ENCODE results near the gene M1AP.
A peak's percentile ranks its signal among the peaks of the same experiment; 100 is the strongest.

Gene M1AP

GRCh38 chr2:74536166-74536950 is 111.8 kb downstream of the M1AP start:
- no peak overlapping the region for H3K9ac ChIP-seq (ENCODE audit: low read depth, low read length, poor library complexity)
- WGBS, 2 donors (ENCODE audit: extremely low coverage in 2 of 2, insufficient read length in 2 of 2, insufficient replicate concordance in 1 of 2): no CpG with 5 or more reads among the region's 23 CpGs
- no peak overlapping the region for H2BK12ac ChIP-seq (ENCODE audit: low read length)
- no peak overlapping the region for H3K18ac ChIP-seq (ENCODE audit: low read length)
- H3K4me2 ChIP-seq (ENCODE audit: insufficient read depth, low read length, poor library complexity, severe bottlenecking): no peak overlapping the region
- no peaks in the 10 kb centered on the region for H3K79me1 ChIP-seq (ENCODE audit: low read depth, low read length)
- H3K4me3 ChIP-seq (ENCODE audit: low read length in 2 of 2): no peak overlapping the region
- no peak for DNase-seq (ENCODE audit: low spot score)
- H3K9me3 ChIP-seq (replicated peaks in 1 of 2; ENCODE audit: control insufficient read depth in 2 of 2, insufficient read depth in 1 of 2, low read depth in 1 of 2, low read length in 2 of 2): no peaks in the 10 kb centered on the region
- H3K4ac ChIP-seq (ENCODE audit: low read length): no peak overlapping the region
- H3K27me3 ChIP-seq (ENCODE audit: control insufficient read depth in 3 of 3, insufficient read depth in 3 of 3, low read depth in 1 of 3, low read length in 3 of 3): no peaks in the 10 kb centered on the region
- H3K23ac ChIP-seq (ENCODE audit: low read depth, low read length, poor library complexity): no peak overlapping the region
- peak overlapping the region; percentile 21 for H4K8ac ChIP-seq (ENCODE audit: low read depth, low read length)
- peaks cover 14 to 48% of the 10 kb centered on the region in 2 donors for H3K36me3 ChIP-seq (replicated peaks in 1 of 2; ENCODE audit: control insufficient read depth in 2 of 2, insufficient read depth in 2 of 2, low read length in 2 of 2)
- no peak overlapping the region for H2AFZ ChIP-seq (ENCODE audit: low read length)
- no peak overlapping the region for H2BK15ac ChIP-seq (ENCODE audit: low read length)
- peak overlapping the region; percentile 32 for H2BK5ac ChIP-seq (ENCODE audit: low read length)
- no peak overlapping the region for H4K91ac ChIP-seq (ENCODE audit: low read depth, low read length, poor library complexity)
- no peak overlapping the region for H3K27ac ChIP-seq (replicated peaks; ENCODE audit: low read length)
- H2BK120ac ChIP-seq (ENCODE audit: low read depth, low read length): no peak overlapping the region
- H3K14ac ChIP-seq (ENCODE audit: low read length): no peak overlapping the region
- H3K4me1 ChIP-seq (ENCODE audit: control insufficient read depth in 2 of 2, insufficient read depth in 1 of 2, low read depth in 1 of 2, low read length in 2 of 2): peaks cover 0 to 1% of the 10 kb centered on the region in 2 donors
- H2AK5ac ChIP-seq (ENCODE audit: low read depth, low read length): no peak overlapping the region

GRCh38 chr2:74535440-74535965 is 112.6 kb downstream of the M1AP start:
- Histone ChIP-seq H3K27me3 (ENCODE audit: control insufficient read depth in 3 of 3, insufficient read depth in 3 of 3, low read depth in 1 of 3, low read length in 3 of 3) (no peaks in the 10 kb centered on the region), H2BK15ac (ENCODE audit: low read length) (no peak overlapping the region), H3K14ac (ENCODE audit: low read length) (no peak overlapping the region), H3K4me1 (ENCODE audit: control insufficient read depth in 2 of 2, insufficient read depth in 1 of 2, low read depth in 1 of 2, low read length in 2 of 2) (peaks cover 4 to 9% of the 10 kb centered on the region in 2 donors), H3K9me3 (replicated peaks in 1 of 2; ENCODE audit: control insufficient read depth in 2 of 2, insufficient read depth in 1 of 2, low read depth in 1 of 2, low read length in 2 of 2) (no peaks in the 10 kb centered on the region), H3K36me3 (replicated peaks in 1 of 2; ENCODE audit: control insufficient read depth in 2 of 2, insufficient read depth in 2 of 2, low read length in 2 of 2) (peaks cover 15 to 51% of the 10 kb centered on the region in 2 donors), H3K79me1 (ENCODE audit: low read depth, low read length) (no peaks in the 10 kb centered on the region), H3K4me2 (ENCODE audit: insufficient read depth, low read length, poor library complexity, severe bottlenecking) (no peak overlapping the region), H3K27ac (replicated peaks; ENCODE audit: low read length) (no peak overlapping the region), H3K4ac (ENCODE audit: low read length) (no peak overlapping the region), H3K18ac (ENCODE audit: low read length) (no peak overlapping the region), H3K23ac (ENCODE audit: low read depth, low read length, poor library complexity) (no peak overlapping the region), H4K8ac (ENCODE audit: low read depth, low read length) (no peak overlapping the region), H3K4me3 (ENCODE audit: low read length in 2 of 2) (no peak overlapping the region), H3K9ac (ENCODE audit: low read depth, low read length, poor library complexity) (no peak overlapping the region), H2BK120ac (ENCODE audit: low read depth, low read length) (no peak overlapping the region), H4K91ac (ENCODE audit: low read depth, low read length, poor library complexity) (no peak overlapping the region), H2BK5ac (ENCODE audit: low read length) (no peak overlapping the region), H2AK5ac (ENCODE audit: low read depth, low read length) (no peak overlapping the region), H2BK12ac (ENCODE audit: low read length) (no peak overlapping the region), H2AFZ (ENCODE audit: low read length) (no peak overlapping the region)
- WGBS, 2 donors (ENCODE audit: extremely low coverage in 2 of 2, insufficient read length in 2 of 2, insufficient replicate concordance in 1 of 2): no CpG with 5 or more reads among the region's 10 CpGs
- DNase-seq (ENCODE audit: low spot score): no peak

DNA sequence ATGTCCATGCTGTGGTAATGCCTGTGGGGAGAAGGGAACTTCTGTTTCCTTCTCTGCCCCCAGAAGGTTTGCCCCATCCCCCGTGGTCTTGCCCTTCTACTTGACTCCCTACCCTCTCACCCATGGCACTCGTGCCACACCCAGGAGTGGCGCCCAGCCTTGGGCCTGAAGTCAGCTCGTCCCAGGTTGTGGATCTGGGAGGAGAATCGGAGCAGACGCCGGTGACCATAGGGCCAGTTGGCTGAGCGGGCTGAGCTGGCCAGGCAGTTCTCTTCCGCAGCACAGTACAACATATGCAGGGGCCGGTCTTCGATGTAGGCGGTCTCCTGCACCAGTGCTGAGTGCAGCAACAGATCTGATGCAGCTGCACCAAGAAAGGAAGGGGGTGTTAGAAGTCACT is 113.7 kb downstream of the M1AP start:
- Histone ChIP-seq H2AFZ (ENCODE audit: low read length) (no peak overlapping the region), H3K4ac (ENCODE audit: low read length) (no peak overlapping the region)
- DNase-seq (ENCODE audit: low spot score): no peak

GRCh38 chr2:74533464-74533863 is 114.7 kb downstream of the M1AP start:
- Histone ChIP-seq H2BK120ac (ENCODE audit: low read depth, low read length) (no peak overlapping the region), H3K9ac (ENCODE audit: low read depth, low read length, poor library complexity) (no peak overlapping the region), H3K79me1 (ENCODE audit: low read depth, low read length) (peaks cover 4% of the 10 kb centered on the region), H2BK5ac (ENCODE audit: low read length) (no peak overlapping the region), H2BK12ac (ENCODE audit: low read length) (no peak overlapping the region), H3K4me2 (ENCODE audit: insufficient read depth, low read length, poor library complexity, severe bottlenecking) (no peak overlapping the region), H3K18ac (ENCODE audit: low read length) (no peak overlapping the region), H3K36me3 (replicated peaks in 1 of 2; ENCODE audit: control insufficient read depth in 2 of 2, insufficient read depth in 2 of 2, low read length in 2 of 2) (peaks cover 15 to 51% of the 10 kb centered on the region in 2 donors), H3K4me3 (ENCODE audit: low read length in 2 of 2) (no peak overlapping the region), H3K23ac (ENCODE audit: low read depth, low read length, poor library complexity) (no peak overlapping the region), H4K8ac (ENCODE audit: low read depth, low read length) (no peak overlapping the region), H2BK15ac (ENCODE audit: low read length) (no peak overlapping the region), H3K27ac (replicated peaks; ENCODE audit: low read length) (no peak overlapping the region), H3K4me1 (ENCODE audit: control insufficient read depth in 2 of 2, insufficient read depth in 1 of 2, low read depth in 1 of 2, low read length in 2 of 2) (peaks cover 7 to 15% of the 10 kb centered on the region in 2 donors), H4K91ac (ENCODE audit: low read depth, low read length, poor library complexity) (no peak overlapping the region), H2AFZ (ENCODE audit: low read length) (no peak overlapping the region), H3K4ac (ENCODE audit: low read length) (no peak overlapping the region), H3K27me3 (ENCODE audit: control insufficient read depth in 3 of 3, insufficient read depth in 3 of 3, low read depth in 1 of 3, low read length in 3 of 3) (no peaks in the 10 kb centered on the region), H2AK5ac (ENCODE audit: low read depth, low read length) (no peak overlapping the region), H3K9me3 (replicated peaks in 1 of 2; ENCODE audit: control insufficient read depth in 2 of 2, insufficient read depth in 1 of 2, low read depth in 1 of 2, low read length in 2 of 2) (no peaks in the 10 kb centered on the region), H3K14ac (ENCODE audit: low read length) (no peak overlapping the region)
- DNase-seq (ENCODE audit: low spot score): no peak
- WGBS, 2 donors (ENCODE audit: extremely low coverage in 2 of 2, insufficient read length in 2 of 2, insufficient replicate concordance in 1 of 2): no CpG with 5 or more reads among the region's 4 CpGs

More for the DNA sequence above, 113.7 kb downstream of the M1AP start:
- Histone ChIP-seq H3K27me3 (ENCODE audit: control insufficient read depth in 3 of 3, insufficient read depth in 3 of 3, low read depth in 1 of 3, low read length in 3 of 3) (no peaks in the 10 kb centered on the region), H3K4me3 (ENCODE audit: low read length in 2 of 2) (no peak overlapping the region), H2AK5ac (ENCODE audit: low read depth, low read length) (no peak overlapping the region), H3K36me3 (replicated peaks in 1 of 2; ENCODE audit: control insufficient read depth in 2 of 2, insufficient read depth in 2 of 2, low read length in 2 of 2) (peaks cover 15 to 51% of the 10 kb centered on the region in 2 donors), H3K9ac (ENCODE audit: low read depth, low read length, poor library complexity) (peak overlapping the region; percentile 13), H4K91ac (ENCODE audit: low read depth, low read length, poor library complexity) (no peak overlapping the region), H3K23ac (ENCODE audit: low read depth, low read length, poor library complexity) (no peak overlapping the region), H3K14ac (ENCODE audit: low read length) (no peak overlapping the region), H3K27ac (replicated peaks; ENCODE audit: low read length) (no peak overlapping the region), H2BK15ac (ENCODE audit: low read length) (no peak overlapping the region), H3K9me3 (replicated peaks in 1 of 2; ENCODE audit: control insufficient read depth in 2 of 2, insufficient read depth in 1 of 2, low read depth in 1 of 2, low read length in 2 of 2) (no peaks in the 10 kb centered on the region), H4K8ac (ENCODE audit: low read depth, low read length) (no peak overlapping the region), H3K18ac (ENCODE audit: low read length) (no peak overlapping the region), H3K79me1 (ENCODE audit: low read depth, low read length) (no peaks in the 10 kb centered on the region), H2BK12ac (ENCODE audit: low read length) (no peak overlapping the region), H2BK120ac (ENCODE audit: low read depth, low read length) (no peak overlapping the region), H2BK5ac (ENCODE audit: low read length) (no peak overlapping the region), H3K4me1 (ENCODE audit: control insufficient read depth in 2 of 2, insufficient read depth in 1 of 2, low read depth in 1 of 2, low read length in 2 of 2) (peaks cover 5 to 9% of the 10 kb centered on the region in 2 donors), H3K4me2 (ENCODE audit: insufficient read depth, low read length, poor library complexity, severe bottlenecking) (no peak overlapping the region)
- no CpG with 5 or more reads among the region's 12 CpGs for WGBS, 2 donors (ENCODE audit: extremely low coverage in 2 of 2, insufficient read length in 2 of 2, insufficient replicate concordance in 1 of 2)

Data from neuronal stem cell (in vitro differentiated cells).